GM18951 (cell line): ENCODE results near the gene LCNL1.

Experiments
- POLR2A ChIP-seq: IDR thresholded peaks from 4 replicates; pipeline ENCODE4 v1.6.1; 2011; ENCODE audit warnings: mild to moderate bottlenecking; ENCODE audit not compliant: insufficient read length, insufficient read depth; ENCODE audit errors: extremely low read depth
- in situ Hi-C: fragments of 300-500 bp; cut with MboI; formaldehyde crosslinking; loops from one replicate; pipeline ENCODE4 v1.12.0; 2022; ENCODE audit warnings: low sequenced_read_pairs, mixed read lengths, inconsistent platforms; ENCODE audit not compliant: unreplicated experiment

LCNL1 gene

GRCh38 chr9:137007108-137007815, 24.5 kb downstream of the LCNL1 start:
- TF ChIP-seq POLR2A: no peak
- in situ Hi-C loops: no loop called here

DNA sequence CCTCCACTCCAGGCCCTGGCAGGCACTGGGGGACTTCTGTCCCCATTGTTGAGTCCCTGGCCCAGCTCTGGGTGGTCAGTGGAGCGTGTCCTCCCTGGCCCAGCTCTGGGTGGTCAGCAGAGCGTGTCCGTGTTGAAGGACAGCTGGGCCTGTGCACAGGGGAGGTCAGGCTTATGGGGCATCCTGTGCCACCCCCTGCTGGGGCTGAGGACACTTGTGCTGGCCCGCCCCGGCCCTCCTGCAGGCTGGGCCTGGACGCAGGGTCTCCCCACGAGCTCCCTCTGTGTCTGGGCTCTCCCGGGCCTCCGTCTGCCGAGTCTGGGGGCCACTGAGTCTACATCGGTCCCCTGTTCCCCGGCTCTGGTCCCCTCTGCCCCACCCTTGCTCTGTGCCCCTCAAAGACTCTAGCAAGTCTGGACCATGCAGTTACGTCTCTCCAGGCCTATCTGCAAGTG, 25.1 kb downstream of the LCNL1 start:
- in situ Hi-C loops: no loop called here
- no peak for TF ChIP-seq POLR2A

DNA sequence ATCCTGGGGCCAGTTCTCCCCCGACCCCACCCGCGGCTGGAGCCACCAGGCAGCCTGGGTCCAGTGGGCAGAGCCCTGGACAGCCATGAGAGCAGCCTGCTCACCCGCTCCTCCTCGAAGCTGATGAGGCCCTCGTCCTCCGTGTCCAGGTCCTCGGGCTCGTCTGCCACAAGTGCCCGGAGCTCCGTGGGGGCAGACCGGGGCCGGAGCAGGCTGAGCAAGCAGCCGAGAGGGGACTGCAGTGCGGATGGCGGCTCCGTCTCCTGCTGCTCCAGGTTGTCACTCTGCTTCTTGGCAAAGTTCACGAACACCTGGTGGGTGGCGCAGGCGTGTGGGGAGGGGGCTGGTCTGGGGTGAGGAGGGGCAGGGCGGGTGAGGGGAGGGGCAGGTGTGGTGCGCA, 25.5 kb downstream of the LCNL1 start:
- in situ Hi-C loops: no loop called here
- no peak for TF ChIP-seq POLR2A

DNA sequence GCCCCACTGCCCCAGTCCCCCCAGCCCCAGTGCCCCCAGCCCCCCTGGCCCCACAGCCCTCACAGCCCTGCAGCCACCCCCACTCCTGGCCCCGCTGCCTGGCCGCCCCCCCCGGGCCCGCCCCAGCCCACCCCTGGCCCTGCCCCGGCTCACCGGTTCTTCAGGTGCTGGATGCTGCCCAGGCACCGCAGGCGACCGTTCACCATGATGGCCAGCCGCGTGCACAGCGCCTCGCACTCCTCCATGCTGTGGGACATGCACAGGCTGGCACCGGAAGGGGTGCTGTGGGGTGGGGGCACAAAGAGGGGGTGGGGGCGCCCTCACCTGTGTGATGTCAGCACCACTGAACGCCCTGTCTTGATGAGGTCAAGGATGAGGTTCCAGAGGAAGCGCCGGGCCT, 26.4 kb downstream of the LCNL1 start:
- in situ Hi-C loops: no loop called here
- no peak for TF ChIP-seq POLR2A

- in situ Hi-C loops: no loop called here
- TF ChIP-seq POLR2A: no peak
Observed at GRCh38 chr9:137009938-137010732, 27.3 kb downstream of the LCNL1 start.

DNA sequence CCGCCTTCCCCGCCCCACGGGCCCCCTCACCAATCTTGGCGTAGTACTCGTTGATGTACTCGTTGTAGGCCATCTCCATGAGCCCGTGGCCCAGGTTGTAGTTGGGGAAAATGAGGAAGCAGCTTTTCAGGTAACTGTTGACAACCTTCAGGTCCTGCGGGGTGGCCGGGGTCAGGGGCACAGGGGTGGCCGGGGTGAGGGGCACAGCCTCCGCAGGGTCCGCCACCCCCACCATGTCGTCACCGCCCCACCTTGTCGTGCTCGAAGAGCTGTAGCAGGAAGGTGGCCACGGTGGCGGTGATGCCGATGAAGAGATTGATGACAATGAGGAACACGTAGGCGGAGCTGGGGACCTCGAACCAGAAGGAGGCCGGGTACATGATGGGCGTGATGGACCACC, 28.4 kb downstream of the LCNL1 start:
- in situ Hi-C loops: no loop called here
- TF ChIP-seq POLR2A: no peak

- in situ Hi-C loops: no loop called here
- TF ChIP-seq POLR2A: no peak
Observed at GRCh38 chr9:137011907-137012675, 29.3 kb downstream of the LCNL1 start.

DNA sequence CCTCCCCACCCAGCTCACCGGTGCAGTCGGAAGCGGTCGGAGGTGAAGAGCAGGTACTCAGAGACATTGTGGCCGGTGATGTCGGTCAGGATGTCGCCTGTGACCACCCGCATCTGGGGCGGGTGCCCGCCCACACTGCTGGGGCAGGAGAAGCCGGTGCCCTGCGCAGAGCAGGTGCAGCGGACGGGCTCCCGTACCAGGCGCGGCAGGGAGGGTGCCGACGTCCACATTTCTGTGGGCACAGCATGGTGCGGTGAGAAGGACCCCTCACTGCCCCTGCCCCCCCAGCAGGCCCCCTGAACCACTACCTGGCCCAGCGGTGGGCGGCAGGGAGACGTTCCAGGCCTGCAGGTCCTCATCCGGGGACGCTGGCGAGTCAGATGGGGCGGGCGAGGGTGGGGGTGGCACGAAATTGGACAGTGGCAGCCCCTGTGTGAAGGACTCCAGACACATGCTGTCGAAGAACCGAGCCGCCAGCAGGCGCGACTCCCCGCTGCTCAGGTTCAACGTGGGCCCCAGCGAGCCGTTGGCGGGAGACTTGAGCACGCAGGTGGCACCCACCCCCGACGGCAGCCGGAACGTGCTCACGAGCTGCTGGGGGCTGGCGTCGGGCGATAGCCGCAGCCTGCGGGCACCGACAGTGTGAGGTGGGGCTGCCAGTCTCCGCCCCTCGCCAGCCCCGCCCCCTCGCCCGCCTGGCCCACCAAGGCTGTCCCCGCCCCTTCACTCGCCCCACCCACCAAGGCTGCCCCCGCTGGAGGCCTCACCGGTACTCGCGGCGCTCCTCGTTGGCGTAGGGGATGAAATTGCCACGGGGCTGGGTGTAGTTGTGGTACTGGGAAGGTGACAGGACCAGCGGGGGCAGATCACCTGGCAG, 30.1 kb downstream of the LCNL1 start:
- no peak for TF ChIP-seq POLR2A
- in situ Hi-C loops: no loop called here

GRCh38 chr9:137013571-137013940, 30.8 kb downstream of the LCNL1 start:
- TF ChIP-seq POLR2A: no peak
- in situ Hi-C loops: no loop called here

GRCh38 chr9:137014166-137014565, 31.4 kb downstream of the LCNL1 start:
- in situ Hi-C loops: no loop called here
- no peak for TF ChIP-seq POLR2A

GRCh38 chr9:137014776-137015539, 32.2 kb downstream of the LCNL1 start:
- in situ Hi-C loops: no loop called here
- TF ChIP-seq POLR2A: no peak

GRCh38 chr9:137015540-137015930, 32.7 kb downstream of the LCNL1 start:
- no peak for TF ChIP-seq POLR2A
- in situ Hi-C loops: no loop called here
